NCI-H460 (cell line): ENCODE results near the gene NR1H3. TPM values are rescaled to one million over a fixed set of nuclear protein-coding genes. Genes with fewer than 3 reads are reported as not detected.
"Not testable (repeated sequence)": the region's sequence is repeated elsewhere in the genome, so short reads cannot be mapped to it uniquely, and the experiment has no call there.

Experiments
- DNase-seq: peaks from one replicate; pipeline ENCODE4 v3.0.0-alpha.2; 2016; ENCODE audit warnings: low read depth; ENCODE audit errors: extremely low read depth
- total RNA-seq: library from RNA; depleted of rRNA; stranded (reverse); fragments of >200 nt; shearing (Covaris generic); gene quantifications from 2 replicates; pipeline ENCODE4 v1.2.3, GENCODE V29; 2014; rRNA removed

The NR1H3 gene
- total RNA-seq, 1 experiment from 2014 or later: 8.3 TPM

GRCh38 chr11:47299078-47299477, 41.3 kb downstream of the NR1H3 start:
- no peak for DNase-seq

GRCh38 chr11:47302853-47303252, 45.1 kb downstream of the NR1H3 start:
- no peak for DNase-seq

- no peak for DNase-seq
These were observed 48.1 kb downstream of the NR1H3 start for GRCh38 chr11:47305734-47306483.

GRCh38 chr11:47306484-47306844, 48.7 kb downstream of the NR1H3 start:
- DNase-seq: no peak

GRCh38 chr11:47308050-47308823, 50.4 kb downstream of the NR1H3 start:
- DNase-seq: no peak

- no peak for DNase-seq
These were observed 57.2 kb downstream of the NR1H3 start for GRCh38 chr11:47314992-47315391.

GRCh38 chr11:47316501-47316900, 58.7 kb downstream of the NR1H3 start:
- DNase-seq: not testable (repeated sequence)

GRCh38 chr11:47317064-47317828, 59.5 kb downstream of the NR1H3 start:
- no peak for DNase-seq

- no peak for DNase-seq
These were observed 60.4 kb downstream of the NR1H3 start for GRCh38 chr11:47318166-47318565.

Other genes with a start within 250 kb of the NR1H3 start
- gene ARFGAP2, start 81.1 kb upstream of the NR1H3 start, total RNA-seq: 26.5 and 27.9 TPM in 2 replicates
- gene PACSIN3, start 71.6 kb upstream of the NR1H3 start, total RNA-seq: 19.2 and 21.8 TPM in 2 replicates
- gene DDB2, start 43.0 kb upstream of the NR1H3 start, total RNA-seq: 59.1 and 61.7 TPM in 2 replicates
- 13.4 and 15.2 TPM in 2 replicates for gene ACP2, start 9.2 kb upstream of the NR1H3 start, total RNA-seq
- gene MADD, start 12.1 kb downstream of the NR1H3 start, total RNA-seq: 13.1 and 15.2 TPM in 2 replicates
- gene MYBPC3, start 94.7 kb downstream of the NR1H3 start, total RNA-seq: 0.05 TPM in 1 of 2 replicates, not detected in the other
- not detected in 2 replicates for gene SPI1, start 120.6 kb downstream of the NR1H3 start, total RNA-seq
- 12.0 and 12.9 TPM in 2 replicates for gene SLC39A13, start 150.6 kb downstream of the NR1H3 start, total RNA-seq
- 120 and 123 TPM in 2 replicates for gene PSMC3, start 168.4 kb downstream of the NR1H3 start, total RNA-seq
- 0.17 TPM in 1 of 2 replicates, not detected in the other for gene RAPSN, start 191.1 kb downstream of the NR1H3 start, total RNA-seq